Cerebellar nuclear complex (tissue), 1 donor: ENCODE results near the gene TEX264.
"Not testable (repeated sequence)": the region's sequence is repeated elsewhere in the genome, so short reads cannot be mapped to it uniquely, and the experiment has no call there.

Source experiments
- DNase-seq, 2 experiments: peaks; one replicate each; lab custom pipeline; 2025; lab: John Stamatoyannopoulos, UW

The TEX264 gene

DNA sequence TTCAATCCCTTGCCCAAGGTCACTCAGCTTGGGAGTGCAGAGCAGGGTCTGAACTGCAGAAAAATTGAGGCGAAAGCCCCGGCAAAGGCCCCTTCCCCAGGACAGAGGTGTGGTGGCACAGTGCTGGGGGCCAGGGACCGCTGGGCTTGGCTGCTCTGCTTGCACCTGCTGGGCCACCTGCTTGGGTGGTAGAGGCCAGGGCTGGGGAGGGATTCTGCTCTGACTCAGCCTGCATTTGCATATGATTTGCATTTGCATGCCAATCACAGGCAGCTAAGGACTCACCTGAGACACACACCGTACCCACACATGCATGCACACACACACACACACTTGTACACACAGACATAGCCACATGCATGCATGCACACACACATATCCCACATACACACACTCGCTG is 45.8 kb downstream of the TEX264 start:
- no peak for DNase-seq

DNA sequence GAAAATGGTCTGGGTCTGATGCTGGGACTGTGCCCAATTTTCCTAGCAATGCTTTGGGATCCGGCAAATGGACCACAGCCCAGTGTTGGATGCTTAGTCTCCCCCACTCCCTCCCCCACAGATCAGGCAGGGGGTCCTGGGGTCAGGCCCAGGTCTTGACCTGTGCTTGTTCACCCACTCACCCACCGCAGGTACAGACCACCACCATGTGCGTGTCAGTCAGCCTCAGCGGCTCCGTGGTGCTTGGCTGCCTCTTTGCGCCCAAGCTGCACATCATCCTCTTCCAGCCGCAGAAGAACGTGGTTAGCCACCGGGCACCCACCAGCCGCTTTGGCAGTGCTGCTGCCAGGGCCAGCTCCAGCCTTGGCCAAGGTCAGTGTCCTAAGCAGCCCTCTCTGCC is 46.4 kb downstream of the TEX264 start:
- DNase-seq: no peak

DNA sequence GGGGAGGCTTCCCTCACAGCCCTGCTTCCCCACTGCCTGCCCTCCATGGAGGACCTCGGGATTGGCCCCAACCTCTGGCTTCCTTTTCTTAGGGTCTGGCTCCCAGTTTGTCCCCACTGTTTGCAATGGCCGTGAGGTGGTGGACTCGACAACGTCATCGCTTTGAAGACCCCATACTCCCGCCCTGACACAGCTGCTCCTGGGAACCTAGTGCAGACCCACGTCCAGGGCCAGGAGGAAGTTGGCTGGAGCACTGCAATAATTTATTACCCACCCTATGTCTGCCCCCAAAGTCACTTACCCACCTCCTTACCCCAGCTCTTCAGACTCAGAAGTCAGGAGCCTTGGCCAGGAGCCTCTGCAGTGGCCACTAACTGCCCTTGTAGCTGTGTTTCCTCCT is 46.9 kb downstream of the TEX264 start:
- DNase-seq: no peak

DNA sequence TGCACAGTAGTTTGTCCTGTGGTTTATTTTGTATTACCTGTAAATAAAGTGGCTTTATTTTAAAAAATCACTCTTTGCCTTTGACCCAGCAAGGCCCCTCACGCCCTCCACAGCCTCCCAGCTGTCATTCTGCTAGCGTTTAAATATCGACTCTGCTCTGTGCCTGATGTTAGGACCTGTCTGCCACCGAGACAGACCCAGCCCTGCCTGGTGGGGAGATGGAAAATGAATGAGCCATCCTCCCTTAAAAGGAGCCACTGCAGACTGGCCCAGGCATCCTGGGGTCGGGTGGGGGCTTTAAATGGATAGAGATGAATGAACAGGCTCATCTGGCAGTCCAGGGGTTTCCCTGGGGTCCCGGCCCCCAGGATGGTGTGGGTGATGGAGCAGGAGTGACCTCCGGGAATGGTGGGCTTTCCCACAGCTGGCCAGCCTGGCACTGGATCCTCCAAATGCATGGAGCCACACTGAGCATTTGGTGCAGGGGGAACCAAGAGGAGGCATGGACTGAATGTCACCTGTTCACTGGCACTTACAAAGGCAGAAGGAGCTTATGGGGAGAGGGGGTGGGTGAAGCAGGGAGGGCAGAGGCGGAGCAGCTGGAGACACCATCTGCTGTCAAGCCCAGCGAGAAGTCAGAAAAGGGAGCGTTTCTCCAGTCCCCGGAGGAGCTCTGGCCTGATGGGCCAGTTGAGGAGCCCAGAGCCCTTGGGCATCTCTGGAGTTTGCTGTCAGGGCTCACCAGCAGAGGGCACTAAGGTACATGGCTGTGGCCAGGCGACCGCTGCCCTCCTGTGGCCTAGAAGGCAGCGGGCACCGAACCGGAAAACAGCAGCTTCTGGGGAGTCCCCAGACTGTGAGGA is 47.7 kb downstream of the TEX264 start:
- no peak for DNase-seq

- DNase-seq: no peak
Observed at GRCh38 chr3:51719410-51720025, 48.5 kb downstream of the TEX264 start.

DNA sequence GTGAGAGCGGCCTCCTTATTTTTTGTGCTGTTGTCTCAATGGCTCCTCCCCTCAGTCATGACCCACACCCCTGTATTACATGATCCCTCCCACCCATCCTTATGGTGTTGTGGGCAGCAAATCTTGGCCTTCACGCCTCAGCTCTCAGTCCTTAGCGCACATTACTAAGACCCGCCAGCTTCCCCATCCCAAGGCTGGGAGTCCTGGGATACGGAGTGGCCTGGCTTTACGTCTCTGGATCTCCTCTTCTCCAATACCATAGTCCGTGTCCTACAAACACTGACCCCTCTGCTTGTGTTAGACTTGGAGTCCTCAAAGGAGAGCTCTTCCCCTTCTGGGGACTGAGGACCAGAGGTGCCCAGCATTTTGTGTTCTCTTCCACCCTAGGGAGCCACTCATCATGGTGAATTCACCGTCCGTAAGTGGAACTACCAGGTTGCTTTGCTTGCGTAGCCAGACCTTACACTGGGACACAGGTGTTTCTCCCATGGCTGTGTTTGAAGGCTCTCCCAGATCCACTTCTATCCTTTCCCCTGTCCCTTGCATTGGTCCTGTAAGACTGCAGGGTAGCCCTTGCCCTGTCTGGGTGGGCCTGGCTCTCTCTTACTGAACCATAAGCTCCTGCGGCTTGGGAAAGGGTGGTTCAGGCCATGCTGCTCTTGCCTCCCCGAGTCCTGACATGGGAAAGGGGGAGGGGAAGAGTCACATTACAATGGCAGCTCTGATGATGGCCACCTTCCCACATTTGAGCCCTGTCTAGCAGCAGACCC is 49.4 kb downstream of the TEX264 start:
- DNase-seq: no peak

DNA sequence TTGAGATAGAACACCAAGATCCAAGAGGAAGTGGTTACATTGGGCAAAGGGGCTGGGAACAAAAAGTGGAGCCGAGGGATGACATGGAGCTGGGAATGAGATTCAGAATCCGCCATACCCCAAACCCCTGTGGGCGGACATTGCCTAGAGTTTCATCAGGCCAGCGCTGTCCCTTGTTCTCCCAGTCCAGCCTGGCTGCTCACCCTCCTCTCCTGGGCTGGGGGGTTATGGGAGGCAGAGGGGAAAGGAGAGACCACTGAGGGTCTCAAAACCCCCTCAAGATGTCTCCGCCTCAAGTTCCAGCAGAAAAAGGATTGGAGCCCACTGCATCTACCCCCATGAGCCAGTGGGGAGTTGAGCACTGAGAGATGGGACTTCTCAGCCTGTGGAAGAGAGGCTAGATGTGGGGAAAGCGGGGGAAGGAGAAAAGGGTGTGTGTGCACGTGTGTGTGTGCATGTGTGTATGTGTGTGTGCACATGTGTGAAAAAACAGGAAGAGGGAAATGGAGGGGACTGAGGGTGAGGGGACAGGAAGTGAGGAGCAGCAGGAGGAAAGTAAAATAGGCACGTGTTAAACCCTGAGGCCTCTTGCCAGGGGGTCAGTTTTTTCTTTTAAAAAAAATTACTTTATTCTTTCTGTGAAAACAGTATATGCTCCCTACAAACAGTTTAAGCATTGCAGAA is 50.2 kb downstream of the TEX264 start:
- no peak for DNase-seq

- no peak for DNase-seq
Observed at GRCh38 chr3:51722362-51722761, 51.3 kb downstream of the TEX264 start.

DNA sequence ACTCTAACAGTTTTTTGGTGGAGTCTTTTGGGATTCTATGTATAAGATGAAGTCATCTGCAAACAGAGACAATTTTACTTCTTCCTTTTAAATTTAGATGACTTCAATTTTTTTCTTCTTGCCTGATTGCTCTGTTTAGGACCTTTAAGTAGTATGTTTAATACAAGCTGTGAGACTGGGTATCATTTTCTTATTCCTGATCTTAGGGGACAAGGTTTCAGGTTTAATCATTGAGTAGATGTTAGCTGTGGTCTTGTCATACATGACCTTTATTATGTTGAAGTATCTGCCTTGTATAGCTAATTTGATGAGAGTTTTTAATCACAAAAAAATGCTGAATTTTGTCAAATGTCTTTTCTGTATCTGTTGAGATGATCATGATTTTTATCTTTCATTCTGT is 56.4 kb downstream of the TEX264 start:
- DNase-seq: no peak

GRCh38 chr3:51729042-51729633 is 58.1 kb downstream of the TEX264 start:
- no peak for DNase-seq

GRCh38 chr3:51733859-51734571 is 63.0 kb downstream of the TEX264 start:
- DNase-seq: no peak

DNA sequence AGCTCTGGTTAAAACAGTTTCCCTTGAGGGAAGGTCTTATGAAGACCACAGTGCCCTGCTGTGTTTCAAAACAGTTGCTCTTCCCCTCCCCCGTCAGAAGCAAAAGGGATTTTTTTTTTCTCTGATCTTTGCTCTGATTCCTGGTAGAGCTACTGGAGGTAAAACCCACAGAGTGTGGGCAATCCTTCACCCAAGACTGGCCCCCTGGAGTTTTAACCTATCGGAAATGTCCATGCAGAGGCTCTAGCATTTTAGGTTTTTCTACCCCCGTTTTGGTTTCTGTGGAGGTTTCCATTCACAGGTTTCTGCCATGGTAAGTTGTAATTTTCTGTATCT is 63.5 kb downstream of the TEX264 start:
- no peak for DNase-seq

DNA sequence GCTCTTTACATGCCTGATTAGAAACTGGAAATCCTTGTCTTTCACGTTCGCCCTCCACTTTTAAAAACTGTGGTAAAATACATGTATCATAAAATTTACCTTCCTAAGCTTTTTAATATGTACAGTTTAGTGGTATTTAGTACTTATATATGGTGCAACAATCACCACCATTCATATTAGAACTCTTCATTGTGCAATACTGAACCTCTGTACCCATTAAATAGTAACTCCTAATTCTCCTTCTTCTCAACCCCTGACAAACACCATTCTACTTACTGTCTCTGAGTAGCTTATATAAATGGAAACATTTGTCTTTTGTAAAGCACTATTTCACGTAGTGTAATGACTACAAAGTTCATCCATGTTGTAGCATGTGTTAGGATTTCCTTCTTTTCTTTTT is 64.0 kb downstream of the TEX264 start:
- DNase-seq: no peak

GRCh38 chr3:51735950-51736349 is 64.9 kb downstream of the TEX264 start:
- no peak for DNase-seq

GRCh38 chr3:51739110-51739509 is 68.1 kb downstream of the TEX264 start:
- no peak for DNase-seq

- not testable (repeated sequence) for DNase-seq
Observed at GRCh38 chr3:51742320-51742719, 71.3 kb downstream of the TEX264 start.

GRCh38 chr3:51742978-51743377 is 71.9 kb downstream of the TEX264 start:
- not testable (repeated sequence) for DNase-seq

DNA sequence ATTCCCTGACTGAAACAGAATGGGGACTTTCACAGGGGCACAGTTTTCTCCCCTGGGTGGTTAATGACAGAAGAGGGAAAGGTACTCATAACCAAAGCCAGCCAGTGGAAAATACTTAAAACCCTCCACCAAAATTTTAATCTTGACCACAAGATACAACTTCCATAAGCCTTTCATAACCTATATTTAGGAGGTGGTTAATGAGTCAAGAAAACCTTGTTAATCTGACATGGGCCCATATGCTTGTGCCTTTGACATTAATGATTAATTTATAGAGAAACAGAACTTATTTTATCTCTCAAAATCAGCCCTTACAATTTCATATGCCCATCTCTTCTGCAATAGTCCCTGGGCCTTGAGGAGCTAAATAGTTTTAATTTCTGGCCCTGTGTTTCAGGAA is 76.8 kb downstream of the TEX264 start:
- DNase-seq: no peak

- no peak for DNase-seq
Observed at GRCh38 chr3:51748327-51748726, 77.3 kb downstream of the TEX264 start.

- no peak for DNase-seq
Observed at GRCh38 chr3:51750878-51751277, 79.8 kb downstream of the TEX264 start.

GRCh38 chr3:51751287-51751686 is 80.2 kb downstream of the TEX264 start:
- DNase-seq: no peak
